K562 (cell line): ENCODE results near the gene MAP3K14. TPM values are rescaled to one million over a fixed set of nuclear protein-coding genes. Genes with fewer than 3 reads are reported as not detected.

Source experiments
- ATAC-seq: fragments of 200-7000 bp; cut with Tn5 transposase; 3 replicates; pipeline ENCODE4 v1.9.1; 2020; ENCODE audit warnings: moderate library complexity
- BruUV-seq: library from RNA; stranded (reverse); fragments of 400-500 nt; replicated peaks from 2 replicates; lab custom pipeline; 2021; lab: Mats Ljungman, UMichigan
- CTCF ChIA-PET: fragments of 300-600 bp; formaldehyde crosslinking; extraction: SDS; loops from one replicate; lab custom pipeline; 2021; ENCODE audit warnings: low intra/inter-chr PET ratio; lab: Yijun Ruan, JAX
- POLR2A ChIA-PET: fragments of 300-600, 350-650 bp; sonication (Branson Sonifier 250); formaldehyde crosslinking; extraction: SDS; loops from one replicate; lab custom pipeline; 2021; ENCODE audit warnings: antibody characterized with exemption, inconsistent platforms; lab: Yijun Ruan, JAX
- DNase-seq, 4 experiments: peaks; one replicate each; pipeline versions ENCODE4 v3.0.0 to v3.0.0-alpha.2; 2011 to 2018; ENCODE audit warnings: low spot score in 3 of 4, mixed read lengths in 3 of 4; ENCODE audit errors: extremely low read depth in 1 of 4
- FAIRE-seq: peaks from 2 replicates; lab custom pipeline; 2011; peaks lifted over from hg19 to GRCh38; lab: Jason Lieb, UNC
- H2AFZ ChIP-seq: 2 replicates; pipeline ENCODE4 v1.6.0; 2011; ENCODE audit warnings: low read depth, low read length, control low read depth, inconsistent platforms
- H3K27ac ChIP-seq: fragments of 200-600 bp; 3 replicates; pipeline ENCODE4 v1.8.0; 2011; ENCODE audit warnings: low read depth, mild to moderate bottlenecking, control low read depth, inconsistent platforms, low read length, moderate library complexity, mixed read lengths; ENCODE audit errors: extremely low read depth
- H3K27me3 ChIP-seq, 2 experiments: fragments of 300-600 bp in 1 of 2; 2 replicates in 1 of 2; 3 replicates in 1 of 2; pipeline versions ENCODE4 v1.6.0 to v1.8.0; 2011; ENCODE audit warnings: inconsistent platforms in 2 of 2, low read length in 2 of 2, mild to moderate bottlenecking in 1 of 2, mixed read lengths in 1 of 2, moderate library complexity in 1 of 2; ENCODE audit not compliant: control insufficient read depth in 2 of 2, insufficient read depth in 2 of 2
- H3K36me3 ChIP-seq: fragments of 300-600 bp; 3 replicates; pipeline ENCODE4 v1.8.0; 2011; ENCODE audit warnings: mild to moderate bottlenecking, low read length, inconsistent platforms; ENCODE audit not compliant: control insufficient read depth, insufficient read depth
- H3K4me1 ChIP-seq, 2 experiments: fragments of 200-600 bp in 1 of 2; replicated peaks in 1 of 2; 2 replicates in 1 of 2; 3 replicates in 1 of 2; pipeline versions ENCODE4 v1.5.1 to v1.8.0; 2011; ENCODE audit warnings: inconsistent platforms in 2 of 2, low read length in 2 of 2, mild to moderate bottlenecking in 1 of 2, mixed read lengths in 1 of 2, moderate library complexity in 1 of 2; ENCODE audit not compliant: control insufficient read depth in 2 of 2, insufficient read depth in 2 of 2
- H3K4me2 ChIP-seq: 2 replicates; pipeline ENCODE4 v1.6.1; 2011; ENCODE audit warnings: low read length, control low read depth, inconsistent platforms, mixed read lengths; ENCODE audit not compliant: insufficient read depth
- H3K4me3 ChIP-seq: fragments of 200-600 bp; sonication (generic), shearing (Covaris generic); 2 replicates; pipeline ENCODE4 v1.5.1; 2016; ENCODE audit warnings: control low read depth, inconsistent platforms
- H3K79me2 ChIP-seq: fragments of 200-600 bp; 3 replicates; pipeline ENCODE4 v1.8.0; 2011; ENCODE audit warnings: low read length, inconsistent platforms; ENCODE audit not compliant: control insufficient read depth, insufficient read depth
- H3K9ac ChIP-seq, 2 experiments: 2 replicates each; pipeline versions ENCODE4 v1.6.0 to v1.6.1; 2011; ENCODE audit warnings: low read depth in 2 of 2, low read length in 2 of 2, control low read depth in 1 of 2, inconsistent platforms in 1 of 2, mild to moderate bottlenecking in 1 of 2, mixed read lengths in 1 of 2; ENCODE audit not compliant: insufficient read depth in 1 of 2
- H3K9me1 ChIP-seq: one replicate; pipeline ENCODE4 v1.6.0; 2011; ENCODE audit warnings: inconsistent platforms, mild to moderate bottlenecking, low read length, moderate library complexity; ENCODE audit not compliant: control insufficient read depth, insufficient read depth
- H3K9me3 ChIP-seq: replicated peaks from 2 replicates; pipeline ENCODE4 v1.5.1; 2011; ENCODE audit warnings: low read depth, low read length, inconsistent platforms; ENCODE audit not compliant: control insufficient read depth, insufficient read depth
- H4K20me1 ChIP-seq: replicated peaks from 2 replicates; pipeline ENCODE4 v1.6.1; 2011; ENCODE audit warnings: low read length, inconsistent platforms, mixed read lengths; ENCODE audit not compliant: control insufficient read depth, insufficient read depth
- ARID1B ChIP-seq: fragments of 450-650 bp; IDR thresholded peaks from 2 replicates; pipeline ENCODE4 v1.6.1; 2016; ENCODE audit warnings: antibody characterized with exemption, mild to moderate bottlenecking, inconsistent platforms
- CBFA2T2 ChIP-seq: fragments of 450-650 bp; conservative IDR thresholded peaks from 2 replicates; pipeline ENCODE4 v1.6.1; 2017; ENCODE audit warnings: mild to moderate bottlenecking
- CBFA2T3 ChIP-seq: fragments of 450-650 bp; IDR thresholded peaks from 2 replicates; pipeline ENCODE4 v1.6.1; 2017
- GABPB2 ChIP-seq: fragments of 250-450 bp; sonication (Bioruptor Pico); conservative IDR thresholded peaks from 2 replicates; pipeline ENCODE4 v1.5.1; 2021; ENCODE audit warnings: mild to moderate bottlenecking
- MEIS2 ChIP-seq: fragments of 450-650 bp; IDR thresholded peaks from 2 replicates; pipeline ENCODE4 v1.6.1; 2014; ENCODE audit warnings: mild to moderate bottlenecking; ENCODE audit not compliant: partially characterized antibody
- PKNOX1 ChIP-seq: fragments of 450-650 bp; IDR thresholded peaks from 2 replicates; pipeline ENCODE4 v1.6.1; 2016
- TEAD4 ChIP-seq, 2 experiments: sonication (generic) in 1 of 2; formaldehyde crosslinking in 1 of 2; IDR thresholded peaks; 2 replicates each; pipeline versions ENCODE4 v1.6.1 to v1.8.0; 2012 to 2022; ENCODE audit warnings: borderline replicate concordance in 1 of 2, inconsistent platforms in 1 of 2, low read length in 1 of 2, mild to moderate bottlenecking in 1 of 2, missing genetic modification reagents in 1 of 2
- WGBS: fragments of 100-300 bp; shearing (Covaris generic); methylation state at CpG from one replicate; pipeline ENCODE4 v1.1.6; 2016; ENCODE audit warnings: low coverage, mixed read lengths; ENCODE audit not compliant: insufficient coverage; ENCODE audit errors: missing lambda C conversion rate; 5-methylcytosine and 5-hydroxymethylcytosine counted together
- in situ Hi-C: fragments of 300-500 bp; cut with MboI; formaldehyde crosslinking; loops from 4 replicates; pipeline ENCODE4 v1.15.0; 2018; ENCODE audit warnings: inconsistent platforms, mixed read lengths
- intact Hi-C: fragments of 100-400 bp; cut with micrococcal nuclease; formaldehyde crosslinking; loops from 2 replicates; pipeline ENCODE4 v1.14.2; 2022
- polyA plus RNA-seq, 8 experiments: library from polyadenylated mRNA; depleted of rRNA in 4 of 8; stranded (reverse) in 5 of 8; unstranded in 3 of 8; fragments of >200 nt; fragmentation: Nextera tagmentation in 2 of 8; fragmentation: Illumina TruSeq in 1 of 8; extraction: Ambion mirVana in 2 of 8; extraction: Trizol in 1 of 8; gene quantifications; 2 replicates each; pipeline versions ENCODE4 v1.2.1 to v1.2.3, GENCODE V29; 2011 to 2014; ENCODE audit warnings: inconsistent platforms in 1 of 8, missing spikeins in 1 of 8
- total RNA-seq, 7 experiments: library from RNA; depleted of rRNA in 6 of 7; stranded (reverse); fragments of >200 nt in 6 of 7; fragmentation: Illumina TruSeq in 2 of 7; extraction: Trizol in 2 of 7; gene quantifications; 2 replicates each; pipeline versions ENCODE4 v1.2.1 to v1.2.3, GENCODE V29; 2011 to 2021; ENCODE audit warnings: low replicate concordance in 1 of 7
- TF ChIP-seq, protein P1 (sequence below): IDR thresholded peaks from 2 replicates; pipeline ENCODE4 v1.6.1; 2011; ENCODE audit not compliant: insufficient read length; ENCODE audit errors: extremely low read depth
- TF ChIP-seq, protein P2 (sequence below), 2 experiments: IDR thresholded peaks in 1 of 2; conservative IDR thresholded peaks in 1 of 2; 2 replicates each; pipeline ENCODE4 v1.6.1; 2016; ENCODE audit warnings: low read depth in 2 of 2, mild to moderate bottlenecking in 1 of 2, missing compliant biosample characterization in 1 of 2, missing genetic modification characterization in 1 of 2, moderate library complexity in 1 of 2

MAP3K14 gene
- total and polyA plus RNA-seq, 9 of the 15 experiments (the other 6 are each of a cell fraction or from before 2014, with no cell fraction given) = 0.45 to 8.7 (median 3.2) TPM

GRCh38 chr17:45324336-45324735 is 7.5 kb upstream of the MAP3K14 start:
- 0% methylated on average over 1 of the region's 1 CpG for WGBS
- TF ChIP-seq MEIS2 (peak; percentile 56), GABPB2 (CRISPR knock-in tag) (no peak), CBFA2T3 (peak; percentile 60), TEAD4 (IDR thresholded peaks at IDR 0.05; ENCODE audit: low read length) (0 out of 2 replicates have a peak, but pooled peaks have one; percentile 22), TEAD4 (CRISPR knock-in tag; IDR thresholded peaks at IDR 0.05; ENCODE audit: borderline replicate concordance) (no peak), CBFA2T2 (0 out of 2 replicates have a peak, but pooled peaks have one; percentile 25), PKNOX1 (peak; percentile 67), ARID1B (0 out of 2 replicates have a peak, but pooled peaks have one; percentile 16)
- TF ChIP-seq, protein P1, sequence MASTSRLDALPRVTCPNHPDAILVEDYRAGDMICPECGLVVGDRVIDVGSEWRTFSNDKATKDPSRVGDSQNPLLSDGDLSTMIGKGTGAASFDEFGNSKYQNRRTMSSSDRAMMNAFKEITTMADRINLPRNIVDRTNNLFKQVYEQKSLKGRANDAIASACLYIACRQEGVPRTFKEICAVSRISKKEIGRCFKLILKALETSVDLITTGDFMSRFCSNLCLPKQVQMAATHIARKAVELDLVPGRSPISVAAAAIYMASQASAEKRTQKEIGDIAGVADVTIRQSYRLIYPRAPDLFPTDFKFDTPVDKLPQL = no peak
- TF ChIP-seq, protein P2, sequence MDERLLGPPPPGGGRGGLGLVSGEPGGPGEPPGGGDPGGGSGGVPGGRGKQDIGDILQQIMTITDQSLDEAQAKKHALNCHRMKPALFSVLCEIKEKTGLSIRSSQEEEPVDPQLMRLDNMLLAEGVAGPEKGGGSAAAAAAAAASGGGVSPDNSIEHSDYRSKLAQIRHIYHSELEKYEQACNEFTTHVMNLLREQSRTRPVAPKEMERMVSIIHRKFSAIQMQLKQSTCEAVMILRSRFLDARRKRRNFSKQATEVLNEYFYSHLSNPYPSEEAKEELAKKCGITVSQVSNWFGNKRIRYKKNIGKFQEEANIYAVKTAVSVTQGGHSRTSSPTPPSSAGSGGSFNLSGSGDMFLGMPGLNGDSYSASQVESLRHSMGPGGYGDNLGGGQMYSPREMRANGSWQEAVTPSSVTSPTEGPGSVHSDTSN (CRISPR knock-in tag; IDR thresholded peaks at IDR 0.05; ENCODE audit: low read depth) = no peak
- TF ChIP-seq, protein P2 (tag; conservative IDR thresholded peaks at IDR 0.05; ENCODE audit: low read depth) = peak; percentile 42; the same call in 1 of the 2 replicates
- TF ChIP-seq, all 486 proteins: peak for 7
- in situ Hi-C loops = no loop called here
- no peaks in the 10 kb centered on the region for H3K36me3 ChIP-seq
- H3K4me3 ChIP-seq = no peak overlapping the region
- ChIA-PET CTCF (no interaction called here), POLR2A (no interaction called here)
- no peaks in the 10 kb centered on the region for H3K9me3 ChIP-seq
- H4K20me1 ChIP-seq = no peaks in the 10 kb centered on the region
- DNase-seq = no peak
- H3K9ac ChIP-seq = no peak overlapping the region
- H3K79me2 ChIP-seq = no peaks in the 10 kb centered on the region
- H3K27ac ChIP-seq = no peak overlapping the region
- FAIRE-seq = no peak
- H3K4me1 ChIP-seq = peaks cover 24 to 32% of the 10 kb centered on the region in 2 experiments
- no peaks in the 10 kb centered on the region for H3K9me1 ChIP-seq
- BruUV-seq = no TSS peak
- H3K27me3 ChIP-seq = no peaks in the 10 kb centered on the region
- intact Hi-C loops = no loop called here
- no peak overlapping the region for H3K4me2 ChIP-seq
- 0 out of 2 replicates have a peak overlapping the region, but pooled peaks have one; percentile 4 for H2AFZ ChIP-seq
- ATAC-seq = no peak
